OCI-LY7 (cell line): Measurements from ENCODE around the gene ATXN1. TPM values are rescaled to one million over a fixed set of nuclear protein-coding genes. Genes with fewer than 3 reads are reported as not detected.

Experiments
- BruUV-seq: library from RNA; stranded (reverse); fragments of 400-500 nt; replicated peaks from 2 replicates; lab custom pipeline; 2021; lab: Mats Ljungman, UMichigan
- CTCF ChIA-PET: fragments of 300-600 bp; sonication (Branson Sonifier 250); formaldehyde crosslinking; loops from one replicate; lab custom pipeline; 2022; ENCODE audit warnings: antibody characterized with exemption; ENCODE audit not compliant: unreplicated experiment; lab: Charles Lee
- POLR2A ChIA-PET: fragments of 300-600 bp; sonication (Branson Sonifier 250); formaldehyde crosslinking; loops from one replicate; lab custom pipeline; 2022; ENCODE audit warnings: antibody characterized with exemption; lab: Charles Lee
- DNase-seq: peaks from one replicate; pipeline ENCODE4 v3.0.0-alpha.2; 2015; ENCODE audit warnings: low spot score
- H2AFZ ChIP-seq: fragments of 200-600 bp; sonication (generic), shearing (Covaris generic); 2 replicates; pipeline ENCODE4 v1.6.1; 2014; ENCODE audit warnings: mild to moderate bottlenecking, antibody characterized with exemption, low read length, moderate library complexity
- H3K27ac ChIP-seq: fragments of 200-600 bp; sonication (generic); 2 replicates; pipeline ENCODE4 v1.5.1; 2014; ENCODE audit warnings: mixed run types, low read depth, mild to moderate bottlenecking, moderate library complexity, low read length, inconsistent platforms; ENCODE audit not compliant: poor library complexity, severe bottlenecking
- H3K36me3 ChIP-seq: fragments of 200-600 bp; sonication (generic); 2 replicates; pipeline ENCODE4 v1.6.1; 2014; ENCODE audit warnings: mild to moderate bottlenecking, antibody characterized with exemption, low read length, moderate library complexity, mixed read lengths; ENCODE audit not compliant: insufficient read depth
- H3K4me1 ChIP-seq: fragments of 200-600 bp; sonication (generic); 2 replicates; pipeline ENCODE4 v1.5.1; 2014; ENCODE audit warnings: mild to moderate bottlenecking, low read length; ENCODE audit not compliant: insufficient read depth, poor library complexity, severe bottlenecking
- H3K4me2 ChIP-seq: fragments of 200-600 bp; sonication (generic); 2 replicates; pipeline ENCODE4 v1.6.1; 2014; ENCODE audit warnings: mild to moderate bottlenecking, low read length
- H3K4me3 ChIP-seq: fragments of 200-600 bp; sonication (generic); 2 replicates; pipeline ENCODE4 v1.5.1; 2014; ENCODE audit warnings: mild to moderate bottlenecking, low read depth, low read length; ENCODE audit not compliant: poor library complexity, severe bottlenecking
- H3K79me2 ChIP-seq: fragments of 200-600 bp; sonication (generic); 2 replicates; pipeline ENCODE4 v1.6.1; 2016; ENCODE audit warnings: low read depth, mild to moderate bottlenecking, low read length, moderate library complexity, mixed read lengths; ENCODE audit not compliant: insufficient read depth
- H3K9me2 ChIP-seq: fragments of 200-600 bp; sonication (generic); 2 replicates; pipeline ENCODE4 v1.6.1; 2016; ENCODE audit warnings: mild to moderate bottlenecking, low read length, mixed read lengths; ENCODE audit not compliant: insufficient read depth
- H3K9me3 ChIP-seq: fragments of 200-600 bp; sonication (generic); 2 replicates; pipeline ENCODE4 v1.6.1; 2014; ENCODE audit warnings: mild to moderate bottlenecking, mixed run types, low read length, mixed read lengths
- H4K20me1 ChIP-seq: fragments of 200-600 bp; sonication (generic); 2 replicates; pipeline ENCODE4 v1.6.1; 2014; ENCODE audit warnings: mild to moderate bottlenecking, antibody characterized with exemption, low read length, moderate library complexity, mixed read lengths; ENCODE audit not compliant: insufficient read depth
- EZH2phosphoT487 ChIP-seq: fragments of 200-600 bp; sonication (generic); IDR thresholded peaks from 2 replicates; pipeline ENCODE4 v1.6.1; 2018; ENCODE audit warnings: low read depth, borderline replicate concordance, mild to moderate bottlenecking, mixed run types, antibody characterized with exemption, low read length, moderate library complexity, mixed read lengths
- intact Hi-C: fragments of 100-400 bp; cut with micrococcal nuclease; formaldehyde crosslinking; loops from one replicate; pipeline ENCODE4 v1.10.0; 2022; ENCODE audit not compliant: unreplicated experiment
- total RNA-seq, 2 experiments: library from RNA; depleted of rRNA in 1 of 2; stranded (reverse); fragments of >200 nt in 1 of 2; shearing (Covaris generic) in 1 of 2; gene quantifications; 2 replicates each; pipeline ENCODE4 v1.2.3, GENCODE V29; 2014 to 2022
- TF ChIP-seq, protein P1 (sequence below): fragments of 200-600 bp; sonication (generic); conservative IDR thresholded peaks from 2 replicates; pipeline ENCODE4 v1.5.1; 2014; ENCODE audit warnings: mild to moderate bottlenecking, antibody characterized with exemption, low read length, moderate library complexity, mixed read lengths

The ATXN1 gene
- total RNA-seq, 2 experiments from 2014 or later, result not detected

DNA sequence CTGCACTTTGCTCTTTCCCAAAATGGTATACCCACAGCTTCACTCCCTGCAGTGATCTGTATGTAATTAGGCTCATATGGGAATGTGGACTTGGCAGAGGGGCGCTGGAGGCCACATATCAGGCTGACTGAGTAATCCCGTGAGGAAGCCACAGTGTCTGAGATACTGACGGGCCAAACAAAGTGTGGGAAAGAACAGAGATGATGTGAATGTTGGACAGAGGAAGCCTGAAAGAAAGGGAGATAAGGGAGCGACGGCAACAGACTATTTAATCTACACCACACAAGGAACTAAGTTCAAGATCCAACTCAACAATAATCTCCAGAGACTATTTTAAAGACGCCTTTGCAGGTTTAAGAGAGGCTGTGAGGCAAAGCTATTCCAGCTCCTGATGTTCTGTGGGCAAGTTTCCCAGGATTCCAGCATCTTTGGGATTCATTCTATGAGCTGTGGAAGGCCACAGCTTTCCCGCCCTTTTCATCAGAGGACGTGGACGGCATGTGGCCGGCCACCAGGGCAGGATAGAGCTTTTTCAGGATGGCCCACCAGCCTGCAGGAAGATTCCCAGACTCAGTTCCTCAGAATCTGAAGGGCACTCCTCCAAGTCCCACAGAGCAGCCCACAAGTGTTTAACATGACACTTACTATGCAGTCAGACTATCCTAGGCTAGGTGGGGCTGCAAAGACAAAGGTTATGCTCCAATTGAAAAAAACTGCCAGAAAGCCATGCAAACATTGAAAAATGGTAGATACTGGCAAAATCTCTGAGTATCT, 237.5 kb downstream of the ATXN1 start:
- Histone ChIP-seq H3K36me3 (no peaks in the 10 kb centered on the region), H3K4me2 (no peak overlapping the region), H3K4me3 (no peak overlapping the region), H3K4me1 (no peaks in the 10 kb centered on the region), H2AFZ (no peak overlapping the region), H3K9me3 (no peaks in the 10 kb centered on the region), H3K9me2 (no peaks in the 10 kb centered on the region), H4K20me1 (no peaks in the 10 kb centered on the region), H3K27ac (no peak overlapping the region), H3K79me2 (no peaks in the 10 kb centered on the region)
- ChIA-PET CTCF (no interaction called here), POLR2A (interaction anchor here (0.7 to 1.1 kb wide), 2 partner anchors 19 to 1898 kb away, joined by 3 read pairs; no protein-coding TSS in a partner anchor)
- no TSS peak for BruUV-seq
- intact Hi-C loops, result no loop called here
- DNase-seq, result no peak
- TF ChIP-seq EZH2phosphoT487, result no peak
- TF ChIP-seq, protein P1, sequence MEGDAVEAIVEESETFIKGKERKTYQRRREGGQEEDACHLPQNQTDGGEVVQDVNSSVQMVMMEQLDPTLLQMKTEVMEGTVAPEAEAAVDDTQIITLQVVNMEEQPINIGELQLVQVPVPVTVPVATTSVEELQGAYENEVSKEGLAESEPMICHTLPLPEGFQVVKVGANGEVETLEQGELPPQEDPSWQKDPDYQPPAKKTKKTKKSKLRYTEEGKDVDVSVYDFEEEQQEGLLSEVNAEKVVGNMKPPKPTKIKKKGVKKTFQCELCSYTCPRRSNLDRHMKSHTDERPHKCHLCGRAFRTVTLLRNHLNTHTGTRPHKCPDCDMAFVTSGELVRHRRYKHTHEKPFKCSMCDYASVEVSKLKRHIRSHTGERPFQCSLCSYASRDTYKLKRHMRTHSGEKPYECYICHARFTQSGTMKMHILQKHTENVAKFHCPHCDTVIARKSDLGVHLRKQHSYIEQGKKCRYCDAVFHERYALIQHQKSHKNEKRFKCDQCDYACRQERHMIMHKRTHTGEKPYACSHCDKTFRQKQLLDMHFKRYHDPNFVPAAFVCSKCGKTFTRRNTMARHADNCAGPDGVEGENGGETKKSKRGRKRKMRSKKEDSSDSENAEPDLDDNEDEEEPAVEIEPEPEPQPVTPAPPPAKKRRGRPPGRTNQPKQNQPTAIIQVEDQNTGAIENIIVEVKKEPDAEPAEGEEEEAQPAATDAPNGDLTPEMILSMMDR, result no peak

- Histone ChIP-seq H3K9me3 (no peaks in the 10 kb centered on the region), H3K4me3 (no peak overlapping the region), H3K79me2 (no peaks in the 10 kb centered on the region), H3K4me1 (no peaks in the 10 kb centered on the region), H3K36me3 (no peaks in the 10 kb centered on the region), H3K27ac (no peak overlapping the region), H3K9me2 (no peaks in the 10 kb centered on the region), H4K20me1 (no peaks in the 10 kb centered on the region), H3K4me2 (no peak overlapping the region), H2AFZ (no peak overlapping the region)
- ChIA-PET CTCF (no interaction called here), POLR2A (interaction anchor here (0.7 to 1.1 kb wide), 2 partner anchors 18 to 1898 kb away, joined by 3 read pairs; no protein-coding TSS in a partner anchor)
- DNase-seq, result no peak
- BruUV-seq, result no TSS peak
- no peak for TF ChIP-seq EZH2phosphoT487
- TF ChIP-seq, protein P1, result no peak
- intact Hi-C loops, result no loop called here
These were observed 238.3 kb downstream of the ATXN1 start for GRCh38 chr6:16522937-16523336.

DNA sequence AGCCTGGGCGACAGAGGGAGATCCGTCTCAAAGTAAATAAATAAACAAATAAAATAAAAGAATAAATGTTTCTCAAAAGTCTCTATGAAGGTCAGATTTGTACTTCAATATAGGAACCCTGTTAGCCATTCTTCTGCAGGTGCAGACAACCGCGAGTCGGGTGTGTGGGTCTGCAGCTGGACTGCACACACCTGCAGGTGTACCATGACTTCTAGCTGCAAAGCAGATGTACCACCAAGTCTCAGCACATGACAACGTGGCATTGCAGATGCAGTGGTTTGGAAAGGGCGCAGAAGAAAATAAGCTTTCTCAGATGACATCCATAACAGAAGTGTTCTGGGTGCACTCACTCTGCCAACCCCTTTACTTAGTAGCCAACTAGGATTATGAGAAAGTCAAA, 239.7 kb downstream of the ATXN1 start:
- ChIA-PET POLR2A (interaction anchor here (1.2 to 1.4 kb wide), 2 partner anchors 9 to 17 kb away, joined by 3 to 4 read pairs; no protein-coding TSS in a partner anchor), CTCF (no interaction called here)
- H3K4me1 ChIP-seq, result no peaks in the 10 kb centered on the region

More for the DNA sequence above, 239.7 kb downstream of the ATXN1 start:
- Histone ChIP-seq H3K27ac (no peak overlapping the region), H3K4me3 (no peak overlapping the region), H4K20me1 (no peaks in the 10 kb centered on the region), H3K9me3 (no peaks in the 10 kb centered on the region), H3K79me2 (no peaks in the 10 kb centered on the region), H2AFZ (no peak overlapping the region), H3K9me2 (no peaks in the 10 kb centered on the region), H3K4me2 (no peak overlapping the region), H3K36me3 (no peaks in the 10 kb centered on the region)
- peak; percentile 7 for DNase-seq
- no TSS peak for BruUV-seq
- intact Hi-C loops, result no loop called here
- no peak for TF ChIP-seq EZH2phosphoT487
- TF ChIP-seq, protein P1, result no peak
